ENCODE results near the gene MRPS10. TPM values are rescaled to one million over a fixed set of nuclear protein-coding genes. Genes with fewer than 3 reads are reported as not detected.
A peak's percentile ranks its signal among the peaks of the same experiment; 100 is the strongest.

Gene MRPS10
- total RNA-seq, 2 experiments from 2014 or later: 17.1 to 18.4 TPM

DNA sequence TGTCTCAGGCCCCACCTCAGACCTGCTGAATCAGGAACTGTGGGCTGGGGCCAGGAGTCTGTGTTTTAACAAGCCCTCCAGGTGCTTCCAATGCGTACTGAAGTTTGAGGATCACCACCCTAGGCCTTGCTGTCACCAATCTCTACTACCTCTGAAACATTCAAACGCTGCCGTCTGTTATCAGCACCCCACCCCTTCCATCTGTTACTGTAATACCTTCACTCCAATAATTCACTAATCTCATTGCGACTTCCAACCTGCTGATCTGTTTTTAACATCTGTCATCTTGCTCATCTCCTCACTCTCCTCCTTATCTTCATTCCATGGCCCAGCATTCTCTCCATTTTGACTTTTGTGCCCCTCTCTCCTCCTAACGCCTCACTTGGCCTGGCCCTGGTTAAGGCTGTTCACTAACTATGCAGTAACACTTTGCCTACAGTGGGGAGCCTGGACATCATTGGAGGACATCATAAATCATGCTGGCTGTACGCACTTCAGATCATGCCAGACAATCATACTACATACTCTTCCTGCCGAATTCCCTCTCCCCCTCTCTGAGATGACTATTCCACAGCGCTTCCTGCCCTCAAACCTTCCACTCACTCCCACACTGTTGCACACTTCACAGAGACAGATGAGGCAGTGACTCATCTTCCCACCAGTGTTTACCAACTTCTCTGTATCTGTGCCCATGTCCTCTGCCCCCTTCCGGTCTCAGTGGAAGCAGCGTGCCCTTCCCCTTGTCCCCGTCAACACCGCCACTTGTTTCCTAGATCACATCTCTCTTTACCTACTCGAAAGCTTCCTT is 19.9 kb downstream of the MRPS10 start:
- DNase-seq: peak in 8 of 14 experiments; percentile 3 to 35 (median 18)
- no peaks in the 10 kb centered on the region for H3K27me3 ChIP-seq (ENCODE audit: control insufficient read depth in 1 of 2, insufficient read depth in 2 of 2, low read length in 2 of 2)
- H3K27ac Mint-ChIP-seq: no peak overlapping the region
- ATAC-seq (ENCODE audit: poor library complexity): peak; percentile 21
- intact Hi-C loops (cut with DNase I, micrococcal nuclease): no loop called here
- POLR2A ChIA-PET: no interaction called here
- peaks cover 7% of the 10 kb centered on the region for H3K4me1 ChIP-seq (ENCODE audit: insufficient read depth, low read length)
- H3K9me3 ChIP-seq (ENCODE audit: control insufficient read depth in 1 of 2, insufficient read depth in 1 of 2, low read length in 2 of 2): no peaks in the 10 kb centered on the region
- no peaks in the 10 kb centered on the region for H3K9me3 Mint-ChIP-seq
- no peaks in the 10 kb centered on the region for H3K27me3 Mint-ChIP-seq
- peaks cover 10% of the 10 kb centered on the region for H3K36me3 Mint-ChIP-seq (ENCODE audit: low read depth)
- TF ChIP-seq, protein P1, sequence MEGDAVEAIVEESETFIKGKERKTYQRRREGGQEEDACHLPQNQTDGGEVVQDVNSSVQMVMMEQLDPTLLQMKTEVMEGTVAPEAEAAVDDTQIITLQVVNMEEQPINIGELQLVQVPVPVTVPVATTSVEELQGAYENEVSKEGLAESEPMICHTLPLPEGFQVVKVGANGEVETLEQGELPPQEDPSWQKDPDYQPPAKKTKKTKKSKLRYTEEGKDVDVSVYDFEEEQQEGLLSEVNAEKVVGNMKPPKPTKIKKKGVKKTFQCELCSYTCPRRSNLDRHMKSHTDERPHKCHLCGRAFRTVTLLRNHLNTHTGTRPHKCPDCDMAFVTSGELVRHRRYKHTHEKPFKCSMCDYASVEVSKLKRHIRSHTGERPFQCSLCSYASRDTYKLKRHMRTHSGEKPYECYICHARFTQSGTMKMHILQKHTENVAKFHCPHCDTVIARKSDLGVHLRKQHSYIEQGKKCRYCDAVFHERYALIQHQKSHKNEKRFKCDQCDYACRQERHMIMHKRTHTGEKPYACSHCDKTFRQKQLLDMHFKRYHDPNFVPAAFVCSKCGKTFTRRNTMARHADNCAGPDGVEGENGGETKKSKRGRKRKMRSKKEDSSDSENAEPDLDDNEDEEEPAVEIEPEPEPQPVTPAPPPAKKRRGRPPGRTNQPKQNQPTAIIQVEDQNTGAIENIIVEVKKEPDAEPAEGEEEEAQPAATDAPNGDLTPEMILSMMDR (IDR thresholded peaks at IDR 0.05): no peak
- H3K36me3 ChIP-seq (ENCODE audit: insufficient read depth, low read length): no peaks in the 10 kb centered on the region
- CTCF ChIA-PET: no interaction called here
- H3K4me3 ChIP-seq (ENCODE audit: low read length): no peak overlapping the region
- H3K4me3 Mint-ChIP-seq: no peak overlapping the region
- no peak overlapping the region for H3K27ac ChIP-seq (ENCODE audit: low read depth in 1 of 2, low read length in 2 of 2)
- H3K4me1 Mint-ChIP-seq (ENCODE audit: low read depth): no peaks in the 10 kb centered on the region

GRCh38 chr6:42195415-42195814 is 22.2 kb downstream of the MRPS10 start:
- ChIA-PET POLR2A (no interaction called here), CTCF (interaction anchor here (1.3 kb wide), 1 partner anchor 19 kb away, joined by 4 read pairs; no protein-coding TSS in a partner anchor)
- H3K27me3 Mint-ChIP-seq: no peaks in the 10 kb centered on the region
- Histone ChIP-seq H3K4me1 (ENCODE audit: insufficient read depth, low read length) (peaks cover 7% of the 10 kb centered on the region), H3K4me3 (ENCODE audit: low read length) (no peak overlapping the region), H3K36me3 (ENCODE audit: insufficient read depth, low read length) (no peaks in the 10 kb centered on the region), H3K27me3 (ENCODE audit: control insufficient read depth in 1 of 2, insufficient read depth in 2 of 2, low read length in 2 of 2) (no peaks in the 10 kb centered on the region), H3K9me3 (ENCODE audit: control insufficient read depth in 1 of 2, insufficient read depth in 1 of 2, low read length in 2 of 2) (no peaks in the 10 kb centered on the region), H3K27ac (ENCODE audit: low read depth in 1 of 2, low read length in 2 of 2) (no peak overlapping the region)
- no peak overlapping the region for H3K4me3 Mint-ChIP-seq
- H3K4me1 Mint-ChIP-seq (ENCODE audit: low read depth): no peaks in the 10 kb centered on the region
- no peak overlapping the region for H3K27ac Mint-ChIP-seq
- intact Hi-C loops (cut with DNase I, micrococcal nuclease): no loop called here
- TF ChIP-seq, protein P1 (IDR thresholded peaks at IDR 0.05): no peak
- peaks cover 7% of the 10 kb centered on the region for H3K36me3 Mint-ChIP-seq (ENCODE audit: low read depth)
- no peak for DNase-seq
- no peak for ATAC-seq (ENCODE audit: poor library complexity)
- no peaks in the 10 kb centered on the region for H3K9me3 Mint-ChIP-seq

DNA sequence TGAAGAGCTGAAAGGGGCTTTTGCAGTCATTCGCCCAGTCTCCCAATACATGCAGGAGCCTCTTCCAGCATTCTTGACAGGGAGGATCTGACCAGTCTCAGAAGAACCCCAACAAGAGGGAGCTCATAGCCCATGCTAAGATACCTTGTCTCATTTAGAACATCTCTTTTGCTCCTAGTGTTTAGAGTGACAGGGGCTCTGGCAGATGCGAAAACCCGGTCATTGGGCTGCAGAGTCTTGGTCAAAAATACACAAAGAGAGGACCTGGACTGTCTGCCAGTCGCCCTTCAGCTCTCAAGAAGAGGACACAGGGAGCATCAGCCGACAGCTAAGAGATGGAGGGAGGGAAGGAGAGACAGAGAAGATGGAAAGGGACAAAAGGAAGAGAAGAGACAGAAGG is 23.6 kb downstream of the MRPS10 start:
- ChIA-PET POLR2A (no interaction called here), CTCF (no interaction called here)
- no peak for ATAC-seq (ENCODE audit: poor library complexity)
- H3K36me3 Mint-ChIP-seq (ENCODE audit: low read depth): no peaks in the 10 kb centered on the region
- TF ChIP-seq, protein P1 (IDR thresholded peaks at IDR 0.05): no peak
- Histone ChIP-seq H3K4me1 (ENCODE audit: insufficient read depth, low read length) (peaks cover 7% of the 10 kb centered on the region), H3K9me3 (ENCODE audit: control insufficient read depth in 1 of 2, insufficient read depth in 1 of 2, low read length in 2 of 2) (no peaks in the 10 kb centered on the region), H3K27me3 (ENCODE audit: control insufficient read depth in 1 of 2, insufficient read depth in 2 of 2, low read length in 2 of 2) (no peaks in the 10 kb centered on the region), H3K4me3 (ENCODE audit: low read length) (no peak overlapping the region), H3K36me3 (ENCODE audit: insufficient read depth, low read length) (no peaks in the 10 kb centered on the region), H3K27ac (ENCODE audit: low read depth in 1 of 2, low read length in 2 of 2) (no peak overlapping the region)
- H3K27ac Mint-ChIP-seq: no peak overlapping the region
- H3K4me3 Mint-ChIP-seq: no peak overlapping the region
- no peaks in the 10 kb centered on the region for H3K9me3 Mint-ChIP-seq
- H3K4me1 Mint-ChIP-seq (ENCODE audit: low read depth): no peaks in the 10 kb centered on the region
- H3K27me3 Mint-ChIP-seq: no peaks in the 10 kb centered on the region
- no peak for DNase-seq
- intact Hi-C loops (cut with DNase I, micrococcal nuclease): no loop called here
